Progenitor cell of endocrine pancreas (in vitro differentiated cells): Measurements from ENCODE around the gene CDIPT. TPM values are rescaled to one million over a fixed set of nuclear protein-coding genes. Genes with fewer than 3 reads are reported as not detected.
A peak's percentile ranks its signal among the peaks of the same experiment; 100 is the strongest.

ENCODE experiments used
- DNase-seq: peaks from one replicate; pipeline ENCODE4 v3.0.0; 2021; ENCODE audit warnings: low spot score; ENCODE audit not compliant: unreplicated experiment
- H3K27ac Mint-ChIP-seq: 2 replicates; pipeline ENCODE4 v1.8.0; 2021; ENCODE audit warnings: mild to moderate bottlenecking, moderate library complexity, mixed read lengths
- H3K27me3 Mint-ChIP-seq: 2 replicates; pipeline ENCODE4 v1.8.0; 2021; ENCODE audit warnings: mixed read lengths
- H3K36me3 Mint-ChIP-seq: 2 replicates; pipeline ENCODE4 v1.8.0; 2022; ENCODE audit warnings: mixed read lengths; ENCODE audit not compliant: insufficient read depth
- H3K4me1 Mint-ChIP-seq: 2 replicates; pipeline ENCODE4 v1.8.0; 2021; ENCODE audit warnings: low read depth, mixed read lengths
- H3K4me3 Mint-ChIP-seq: 2 replicates; pipeline ENCODE4 v1.8.0; 2021; ENCODE audit warnings: low read depth, mild to moderate bottlenecking, moderate library complexity, mixed read lengths
- H3K9me3 Mint-ChIP-seq: 2 replicates; pipeline ENCODE4 v1.8.0; 2021; ENCODE audit warnings: low read depth, mixed read lengths
- total RNA-seq: library from RNA; stranded (reverse); gene quantifications from 2 replicates; pipeline ENCODE4 v1.2.1, GENCODE V29; 2021
- TF ChIP-seq, protein P1 (sequence below): fragments of 200-600 bp; sonication (generic); IDR thresholded peaks from one replicate; pipeline ENCODE4 v1.5.0; 2021; ENCODE audit warnings: antibody characterized with exemption, mild to moderate bottlenecking; ENCODE audit not compliant: unreplicated experiment

CDIPT gene
- total RNA-seq, 1 donor from 2014 or later = 51.2 TPM

GRCh38 chr16:29858149-29858849 is 4.7 kb downstream of the CDIPT start:
- Mint-ChIP-seq H3K36me3 (peaks cover 10% of the 10 kb centered on the region), H3K27me3 (no peaks in the 10 kb centered on the region), H3K27ac (no peak overlapping the region), H3K4me1 (peaks cover 9% of the 10 kb centered on the region), H3K9me3 (no peaks in the 10 kb centered on the region), H3K4me3 (no peak overlapping the region)
- TF ChIP-seq, protein P1, sequence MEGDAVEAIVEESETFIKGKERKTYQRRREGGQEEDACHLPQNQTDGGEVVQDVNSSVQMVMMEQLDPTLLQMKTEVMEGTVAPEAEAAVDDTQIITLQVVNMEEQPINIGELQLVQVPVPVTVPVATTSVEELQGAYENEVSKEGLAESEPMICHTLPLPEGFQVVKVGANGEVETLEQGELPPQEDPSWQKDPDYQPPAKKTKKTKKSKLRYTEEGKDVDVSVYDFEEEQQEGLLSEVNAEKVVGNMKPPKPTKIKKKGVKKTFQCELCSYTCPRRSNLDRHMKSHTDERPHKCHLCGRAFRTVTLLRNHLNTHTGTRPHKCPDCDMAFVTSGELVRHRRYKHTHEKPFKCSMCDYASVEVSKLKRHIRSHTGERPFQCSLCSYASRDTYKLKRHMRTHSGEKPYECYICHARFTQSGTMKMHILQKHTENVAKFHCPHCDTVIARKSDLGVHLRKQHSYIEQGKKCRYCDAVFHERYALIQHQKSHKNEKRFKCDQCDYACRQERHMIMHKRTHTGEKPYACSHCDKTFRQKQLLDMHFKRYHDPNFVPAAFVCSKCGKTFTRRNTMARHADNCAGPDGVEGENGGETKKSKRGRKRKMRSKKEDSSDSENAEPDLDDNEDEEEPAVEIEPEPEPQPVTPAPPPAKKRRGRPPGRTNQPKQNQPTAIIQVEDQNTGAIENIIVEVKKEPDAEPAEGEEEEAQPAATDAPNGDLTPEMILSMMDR = no peak
- no peak for DNase-seq

- no peak overlapping the region for H3K4me3 Mint-ChIP-seq
- no peaks in the 10 kb centered on the region for H3K9me3 Mint-ChIP-seq
- TF ChIP-seq, protein P1 = no peak
- no peak for DNase-seq
- no peaks in the 10 kb centered on the region for H3K27me3 Mint-ChIP-seq
- H3K4me1 Mint-ChIP-seq = peaks cover 7% of the 10 kb centered on the region
- H3K27ac Mint-ChIP-seq = no peak overlapping the region
- H3K36me3 Mint-ChIP-seq = peaks cover 10% of the 10 kb centered on the region
Observed at GRCh38 chr16:29857133-29857760, 5.8 kb downstream of the CDIPT start.

- Mint-ChIP-seq H3K4me1 (peaks cover 2% of the 10 kb centered on the region), H3K27ac (peak overlapping the region; percentile 29), H3K4me3 (no peak overlapping the region), H3K27me3 (no peaks in the 10 kb centered on the region), H3K9me3 (no peaks in the 10 kb centered on the region), H3K36me3 (peaks cover 7% of the 10 kb centered on the region)
- DNase-seq = no peak
- TF ChIP-seq, protein P1 = no peak
Observed at GRCh38 chr16:29854520-29855100, 8.4 kb downstream of the CDIPT start.

DNA sequence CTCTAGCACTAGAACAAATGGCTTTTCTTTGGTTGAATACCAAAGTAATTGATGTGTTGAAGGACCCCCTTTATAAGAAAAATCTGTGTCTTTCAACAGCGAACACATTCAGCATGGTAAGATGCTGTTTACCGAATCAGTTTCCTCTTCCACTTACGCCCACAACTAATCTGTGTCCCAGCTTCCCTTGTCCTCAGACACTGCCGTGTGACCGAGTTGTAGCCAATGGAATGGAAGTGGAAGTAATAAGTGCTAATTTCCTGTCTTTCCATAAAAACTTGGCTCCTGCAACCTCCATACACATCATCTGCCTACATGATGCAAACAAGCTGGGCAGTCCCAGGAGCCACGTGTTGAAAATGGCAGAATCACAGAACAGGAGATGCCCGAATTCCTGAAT is 10.4 kb downstream of the CDIPT start:
- Mint-ChIP-seq H3K27ac (no peak overlapping the region), H3K36me3 (no peaks in the 10 kb centered on the region), H3K4me3 (no peak overlapping the region), H3K27me3 (no peaks in the 10 kb centered on the region), H3K9me3 (no peaks in the 10 kb centered on the region), H3K4me1 (peaks cover 5% of the 10 kb centered on the region)
- no peak for DNase-seq
- TF ChIP-seq, protein P1 = no peak

DNA sequence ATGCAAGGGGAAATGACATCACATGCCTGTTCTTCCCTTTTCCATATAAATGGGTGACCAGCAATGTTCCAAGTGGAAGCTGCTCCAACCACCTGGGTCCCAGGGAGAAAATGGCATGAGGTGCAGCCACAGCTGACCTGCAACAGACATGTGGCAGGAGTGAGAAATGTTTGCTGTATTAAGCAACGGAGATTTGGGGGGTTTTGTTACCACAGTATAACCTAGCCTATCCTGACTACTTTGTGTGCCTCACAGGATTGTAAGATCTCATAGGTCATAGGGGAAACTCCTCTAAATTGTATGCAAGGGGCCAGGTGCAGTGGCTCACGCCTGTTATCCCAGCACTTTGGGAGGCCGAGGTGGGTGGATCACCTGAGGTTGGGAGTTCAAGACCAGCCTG is 12.0 kb downstream of the CDIPT start:
- Mint-ChIP-seq H3K36me3 (no peaks in the 10 kb centered on the region), H3K27me3 (no peaks in the 10 kb centered on the region), H3K4me1 (peaks cover 5% of the 10 kb centered on the region), H3K4me3 (no peak overlapping the region), H3K27ac (no peak overlapping the region), H3K9me3 (no peaks in the 10 kb centered on the region)
- TF ChIP-seq, protein P1 = no peak
- DNase-seq = no peak
